ENCODE results near the gene DTYMK.

Gene DTYMK

DNA sequence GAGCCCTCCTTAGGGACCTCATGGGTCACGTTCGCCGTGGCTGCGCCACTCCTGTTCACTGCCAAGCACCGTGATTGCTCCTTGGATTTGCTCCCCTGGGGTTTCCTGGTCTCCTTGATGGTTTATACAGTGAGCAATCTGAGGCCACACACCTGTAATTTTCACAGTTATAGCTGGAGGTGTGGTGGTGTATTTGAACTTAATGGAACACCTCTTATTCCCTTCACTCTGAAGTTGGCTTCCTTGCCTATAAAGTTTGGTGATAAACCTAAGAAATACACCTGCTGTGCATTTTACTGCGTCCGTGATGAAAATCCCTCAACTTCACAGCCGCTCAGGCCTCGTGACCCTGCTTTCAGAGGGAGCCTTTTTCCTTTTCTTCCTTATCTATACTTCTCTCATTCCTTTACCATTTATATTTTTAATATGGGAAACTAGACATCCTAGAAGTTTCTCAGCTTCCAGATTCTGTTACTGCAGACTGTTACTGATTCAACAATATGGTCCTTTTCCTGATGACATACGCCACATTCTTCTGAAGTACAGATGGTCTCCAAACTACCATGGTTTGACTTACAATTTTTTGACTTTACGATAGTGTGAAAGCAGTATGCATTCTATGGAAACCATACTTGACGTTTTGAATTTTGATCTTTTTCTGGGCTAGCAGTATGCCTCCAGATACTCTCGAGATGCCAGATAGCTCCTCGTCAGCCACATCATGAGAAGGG is 40.5 kb downstream of the DTYMK start:
- DNase-seq, result no peak

DNA sequence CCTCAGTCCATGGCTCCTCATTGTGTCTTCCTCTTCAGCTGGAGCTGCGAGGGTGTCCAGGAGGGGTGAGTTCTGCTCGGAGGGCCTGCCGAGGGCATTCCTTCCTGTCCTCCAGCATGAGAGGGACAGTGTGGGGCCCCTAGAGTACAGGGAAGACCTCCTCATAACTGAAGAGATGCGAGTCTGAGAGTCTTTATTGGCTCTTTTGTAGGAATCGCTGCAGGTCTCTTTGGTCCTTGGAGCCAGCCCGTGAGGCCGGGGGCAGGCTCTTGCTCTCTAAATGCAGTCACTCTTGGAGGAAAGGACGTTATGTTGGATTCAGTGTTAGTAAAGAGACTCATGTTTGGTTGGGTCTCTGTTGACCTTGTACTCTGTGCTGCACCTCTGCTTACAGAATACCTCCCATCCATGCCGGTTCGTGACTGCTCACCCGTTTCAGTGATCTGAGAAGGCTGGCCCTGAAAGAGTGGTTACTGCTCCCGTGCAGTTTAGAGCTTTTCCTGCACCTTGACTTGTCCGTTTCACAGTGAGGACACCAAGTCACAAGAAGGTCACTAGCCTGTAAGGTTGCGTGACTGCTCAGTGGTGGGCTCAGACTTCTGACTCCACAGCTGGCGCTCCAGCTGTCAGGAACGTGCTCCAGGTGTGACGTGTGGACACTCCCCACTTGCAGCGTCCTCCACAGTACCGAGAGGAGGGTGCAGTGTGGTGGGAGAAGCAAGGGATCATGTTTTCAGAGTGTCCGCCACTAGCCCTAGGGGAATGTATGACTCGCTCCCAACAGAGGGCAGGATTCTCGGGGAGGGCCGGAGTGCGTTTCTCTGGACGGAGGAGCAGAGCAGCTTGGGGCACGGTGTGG is 41.3 kb downstream of the DTYMK start:
- no peak for DNase-seq

GRCh38 chr2:241641631-241642030 is 45.0 kb downstream of the DTYMK start:
- no peak for DNase-seq

- no peak for DNase-seq
These were observed 46.3 kb downstream of the DTYMK start for GRCh38 chr2:241640165-241640795.

DNA sequence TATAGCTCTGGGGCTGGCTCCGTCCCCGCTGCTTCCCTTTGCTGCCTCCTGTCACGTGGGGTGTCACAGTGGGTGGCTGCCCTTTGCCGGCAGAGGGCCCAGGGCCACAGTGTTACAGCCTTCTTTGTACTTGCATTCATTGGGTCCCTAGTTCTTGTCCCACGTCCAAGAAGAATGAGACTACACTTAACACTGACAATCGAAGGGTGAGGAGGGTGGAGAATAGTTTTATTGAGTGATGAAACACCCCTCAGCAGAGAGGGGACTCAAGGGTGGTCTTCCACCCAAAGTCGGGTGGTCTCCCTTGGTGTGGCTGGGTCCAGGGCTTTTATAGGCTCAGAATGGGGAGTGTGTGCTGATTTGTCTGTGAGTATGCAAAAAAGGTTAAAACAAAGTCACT is 47.2 kb downstream of the DTYMK start:
- DNase-seq, result no peak

GRCh38 chr2:241638940-241639339 is 47.7 kb downstream of the DTYMK start:
- no peak for DNase-seq

GRCh38 chr2:241637795-241638660 is 48.6 kb downstream of the DTYMK start:
- peak in 1 of 2 donors; percentile 28 for DNase-seq

DNA sequence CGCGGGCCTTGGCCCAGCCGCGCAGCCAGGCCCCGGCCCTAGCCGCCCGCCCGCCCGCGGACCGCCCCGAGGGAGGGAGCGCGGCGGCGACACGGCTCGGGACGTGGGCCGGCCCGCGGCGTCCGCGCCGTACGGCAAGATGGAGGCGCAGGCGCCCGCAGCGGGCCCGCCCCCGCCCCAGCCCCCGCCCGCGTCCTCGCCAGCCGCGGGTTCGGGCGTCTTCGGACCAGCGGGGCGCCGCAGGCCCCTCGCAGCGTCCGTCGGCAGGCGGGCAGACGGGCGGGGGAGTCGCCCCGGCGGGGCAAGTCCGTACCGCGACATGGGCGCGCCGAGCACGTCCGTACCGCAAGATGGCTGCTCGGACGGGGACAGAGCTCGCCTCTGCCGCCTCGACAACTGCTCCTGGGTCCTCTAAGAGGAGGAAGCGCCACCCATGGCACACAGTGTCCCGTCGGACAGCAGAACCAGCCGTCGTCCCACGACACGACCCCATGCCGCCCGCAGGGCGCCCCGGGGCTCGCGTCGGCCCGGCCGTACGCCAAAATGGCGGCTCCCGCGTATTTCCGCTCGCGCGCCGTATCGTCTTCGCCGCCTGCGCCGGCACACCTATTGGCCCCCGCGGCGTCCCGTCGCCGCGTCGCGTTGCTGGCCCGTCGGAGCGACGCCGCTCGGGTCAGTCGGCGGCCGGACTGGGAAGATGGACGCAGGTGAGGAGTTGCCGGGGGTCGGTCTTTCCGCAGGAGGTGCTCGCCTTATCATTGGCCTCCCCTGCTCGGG is 49.4 kb downstream of the DTYMK start, which contains the start of the genes ATG4B and THAP4:
Gene ATG4B (plus strand): TSS at position 676 of the 777 bp plus-strand sequence. CDS start 22 bp downstream, at position 698.
Gene THAP4 (minus strand): TSS at position 141 of the 777 bp plus-strand sequence. CDS start 141 bp downstream, outside the sequence.
- peak; percentile 61 to 81 for DNase-seq

GRCh38 chr2:241636182-241637017 is 50.2 kb downstream of the DTYMK start:
- peak in 1 of 2 donors; percentile 30 for DNase-seq

DNA sequence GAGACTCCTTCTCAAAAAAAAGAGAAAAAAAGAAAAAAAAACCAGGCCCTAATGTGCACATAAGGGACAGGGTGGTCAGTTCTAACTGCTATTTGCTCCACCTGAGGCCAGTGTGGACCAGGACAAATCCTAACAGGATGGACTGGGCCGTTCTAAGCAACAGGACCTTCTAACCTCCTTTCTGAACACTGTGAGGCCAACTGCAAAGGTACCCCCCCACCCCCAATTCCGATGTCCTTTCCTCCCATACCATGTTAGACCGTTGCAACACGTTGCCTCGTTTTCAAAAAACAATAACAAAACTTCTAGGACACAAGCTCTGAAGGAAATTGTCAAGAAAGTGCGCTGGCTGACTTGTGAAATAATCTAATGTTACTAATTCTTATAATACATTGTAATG is 50.9 kb downstream of the DTYMK start:
- no peak for DNase-seq

GRCh38 chr2:241633561-241633960 is 53.1 kb downstream of the DTYMK start:
- DNase-seq, result no peak

DNA sequence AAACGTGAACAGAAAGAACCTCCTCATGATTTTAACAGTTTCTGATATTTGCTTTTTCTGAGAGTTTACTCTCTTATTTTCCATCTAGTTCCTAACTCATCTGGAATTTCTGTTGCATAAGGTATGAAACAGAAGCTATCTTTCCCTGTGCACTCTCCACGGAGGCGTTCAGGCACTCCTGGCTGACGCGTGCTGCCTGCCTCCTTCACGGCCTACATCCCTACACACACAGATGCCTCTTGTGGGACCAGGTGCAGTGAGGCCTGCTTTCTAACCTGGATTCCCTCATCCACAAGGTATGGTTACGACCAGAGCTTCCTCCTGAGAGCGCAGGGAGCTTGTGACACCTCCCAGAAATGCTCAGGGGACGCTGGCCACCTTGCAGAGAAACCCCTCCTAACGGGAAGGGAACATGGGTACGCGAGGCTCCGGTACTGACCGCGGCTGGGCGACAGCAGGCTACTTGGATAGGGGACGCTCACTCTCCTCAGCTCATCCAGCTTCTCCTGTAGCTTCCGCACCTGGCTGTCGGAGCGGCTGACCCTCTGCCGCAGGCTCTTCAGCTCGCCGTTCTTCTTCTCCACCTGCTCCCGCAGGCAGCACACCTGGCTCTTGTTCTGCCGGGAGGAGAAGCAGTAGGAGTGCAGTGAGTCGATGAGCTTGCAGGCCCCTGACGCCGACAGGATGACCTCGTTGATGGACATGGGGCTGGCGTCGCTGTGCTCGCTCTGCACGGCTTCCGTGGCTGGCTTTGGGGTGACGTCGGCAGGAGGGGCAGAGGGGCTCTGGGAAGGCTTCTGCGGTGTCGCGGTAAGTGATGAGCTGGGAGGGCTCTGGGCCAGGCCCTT is 53.9 kb downstream of the DTYMK start:
- no peak for DNase-seq

DNA sequence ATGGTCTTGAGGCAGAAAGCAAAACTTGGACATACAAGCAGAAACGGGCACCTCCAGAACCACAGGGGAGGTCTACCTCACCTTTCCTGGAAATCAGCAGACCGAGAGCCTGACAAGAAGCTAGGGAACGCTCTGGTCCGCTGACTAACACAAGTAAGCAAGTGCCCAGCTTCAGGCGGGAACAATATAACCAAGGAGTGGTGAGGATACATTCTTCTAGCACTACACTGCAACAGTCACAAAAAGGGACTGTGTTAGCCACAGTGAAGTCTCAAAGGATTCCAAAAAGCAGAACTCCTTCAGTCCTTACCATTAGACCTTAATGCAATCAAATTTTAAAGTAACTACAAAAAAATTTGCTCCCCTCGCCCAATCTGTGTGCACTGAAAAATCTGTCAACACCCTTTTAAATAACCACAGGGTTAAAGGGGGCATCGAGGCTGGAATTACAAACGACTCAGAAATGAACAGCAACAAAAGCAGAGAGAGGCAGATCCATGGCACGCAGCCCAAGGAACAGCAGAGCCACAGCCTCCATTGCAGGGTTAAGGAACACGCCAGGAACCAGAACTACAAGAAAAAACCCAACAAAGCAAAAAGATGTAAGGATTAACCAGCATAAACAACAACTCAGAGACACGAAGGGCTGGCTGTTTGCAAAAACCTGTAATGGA is 56.7 kb downstream of the DTYMK start:
- no peak for DNase-seq

DNA sequence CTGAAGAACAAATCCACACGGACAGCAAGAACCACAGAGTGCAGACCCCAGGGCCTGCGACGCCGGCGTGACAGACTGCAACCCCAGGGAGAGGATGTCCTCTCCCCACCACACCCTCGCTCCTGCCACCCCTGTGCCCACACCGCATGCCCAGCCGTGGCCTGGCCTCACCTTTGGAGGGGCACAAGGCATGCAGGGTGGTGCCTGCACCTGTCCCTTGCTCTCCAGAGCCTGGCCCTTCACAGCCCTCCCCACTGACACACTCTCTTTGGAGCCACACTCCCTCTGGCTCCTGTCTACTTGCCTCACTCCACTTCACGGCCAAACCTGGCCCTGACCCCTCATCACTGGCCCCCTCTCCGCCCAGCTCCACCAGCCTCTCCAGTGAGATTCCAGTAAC is 58.9 kb downstream of the DTYMK start:
- DNase-seq, result no peak
